Raji (cell line): ENCODE data around the gene CHI3L2.
A peak's percentile ranks its signal among the peaks of the same experiment; 100 is the strongest.

Experiments
- POLR2A ChIP-seq: IDR thresholded peaks from 2 replicates; pipeline ENCODE4 v1.6.1; 2011; ENCODE audit warnings: low read depth, low read length, control low read depth; ENCODE audit not compliant: insufficient read depth

Gene CHI3L2

GRCh38 chr1:111199881-111200801, 27.4 kb upstream of the CHI3L2 start, which contains the start of gene DENND2D:
Gene DENND2D, minus strand, starts transcription at chr1:111200646. Its CDS starts 187 bp downstream, at chr1:111200459.
- no peak for TF ChIP-seq POLR2A

GRCh38 chr1:111200802-111201161, 26.7 kb upstream of the CHI3L2 start:
- TF ChIP-seq POLR2A = no peak

GRCh38 chr1:111201275-111202090, 26.0 kb upstream of the CHI3L2 start:
- TF ChIP-seq POLR2A = no peak

GRCh38 chr1:111202366-111202706, 25.2 kb upstream of the CHI3L2 start:
- no peak for TF ChIP-seq POLR2A

GRCh38 chr1:111202707-111203623, 24.5 kb upstream of the CHI3L2 start:
- no peak for TF ChIP-seq POLR2A

GRCh38 chr1:111203681-111204200, 23.8 kb upstream of the CHI3L2 start:
- TF ChIP-seq POLR2A = peak; percentile 63

- TF ChIP-seq POLR2A = peak; percentile 23; the same call in 1 of the 2 replicates
Observed at GRCh38 chr1:111204201-111204982, 23.1 kb upstream of the CHI3L2 start.

- TF ChIP-seq POLR2A = no peak
Observed at GRCh38 chr1:111204983-111205713, 22.4 kb upstream of the CHI3L2 start.

GRCh38 chr1:111205714-111206050, 21.8 kb upstream of the CHI3L2 start:
- no peak for TF ChIP-seq POLR2A

GRCh38 chr1:111208921-111209320, 18.6 kb upstream of the CHI3L2 start:
- TF ChIP-seq POLR2A = no peak

GRCh38 chr1:111209622-111210021, 17.9 kb upstream of the CHI3L2 start:
- TF ChIP-seq POLR2A = no peak

GRCh38 chr1:111211921-111212320, 15.6 kb upstream of the CHI3L2 start:
- TF ChIP-seq POLR2A = no peak

GRCh38 chr1:111212634-111213335, 14.7 kb upstream of the CHI3L2 start:
- no peak for TF ChIP-seq POLR2A
